Transverse colon (tissue), 4 donors: Measurements from ENCODE around the gene CTU1. TPM values are rescaled to one million over a fixed set of nuclear protein-coding genes. Genes with fewer than 3 reads are reported as not detected.

Source experiments
- DNase-seq: peaks from one replicate; pipeline ENCODE4 v3.0.0-alpha.2; 2019
- H3K27ac ChIP-seq, 4 donors: fragments of 200-600 bp; sonication (generic); 2 replicates each; pipeline ENCODE4 v1.5.1; 2016 to 2018; ENCODE audit warnings: inconsistent platforms in 4 of 4
- H3K27me3 ChIP-seq: fragments of 200-600 bp; sonication (generic); 2 replicates; pipeline ENCODE4 v1.5.1; 2017; ENCODE audit warnings: inconsistent platforms
- H3K36me3 ChIP-seq, 4 donors: fragments of 200-600 bp; sonication (generic); 2 replicates each; pipeline ENCODE4 v1.5.1; 2017 to 2019; ENCODE audit warnings: inconsistent platforms in 4 of 4
- H3K4me1 ChIP-seq, 4 donors: fragments of 200-600 bp; sonication (generic); 2 replicates each; pipeline ENCODE4 v1.5.1; 2017 to 2020; ENCODE audit warnings: inconsistent platforms in 4 of 4
- H3K4me3 ChIP-seq, 4 donors: fragments of 200-600 bp; sonication (generic); 1 replicate in 1 of 4; 2 replicates in 3 of 4; pipeline versions ENCODE4 v1.5.1 to v1.6.1; 2017 to 2019; ENCODE audit warnings: inconsistent platforms in 4 of 4
- H3K9me3 ChIP-seq, 2 donors: fragments of 200-600 bp; sonication (generic); 2 replicates each; pipeline ENCODE4 v1.5.1; 2017 to 2019; ENCODE audit warnings: inconsistent platforms in 2 of 2
- EP300 ChIP-seq: sonication (generic); formaldehyde crosslinking; IDR thresholded peaks from one replicate; pipeline ENCODE4 v1.6.1; 2017; ENCODE audit warnings: antibody characterized with exemption, low read depth
- POLR2A ChIP-seq: fragments of 450-650 bp; IDR thresholded peaks from one replicate; pipeline ENCODE4 v1.6.1; 2016; ENCODE audit warnings: antibody characterized with exemption, mild to moderate bottlenecking, moderate library complexity
- POLR2AphosphoS5 ChIP-seq, 3 donors: sonication (generic); formaldehyde crosslinking; IDR thresholded peaks; one replicate each; pipeline ENCODE4 v1.6.1; 2016; ENCODE audit warnings: antibody characterized with exemption in 3 of 3
- WGBS, 2 donors: methylation state at CpG; one replicate each; pipeline ENCODE4 v1.1.5; 2018; ENCODE audit warnings: low coverage in 1 of 2; 5-methylcytosine and 5-hydroxymethylcytosine counted together
- in situ Hi-C, 4 donors: fragments of 200-750 bp; cut with MboI; loops; one replicate each; pipeline versions ENCODE4 v1.15.0 to v1.15.1; 2017; ENCODE audit warnings: low sequenced_read_pairs in 3 of 4, low pct_ligation_motif_present in 1 of 4, low pct_unique_long_range_greater_than_20kb in 1 of 4
- intact Hi-C: fragments of 100-400 bp; cut with DNase I; formaldehyde crosslinking; loops from one replicate; pipeline ENCODE4 v1.15.1; 2023; ENCODE audit warnings: low total_unique reads
- total RNA-seq, 4 donors: library from RNA; depleted of rRNA; stranded (reverse); fragments of >200 nt; gene quantifications; one replicate each; pipeline ENCODE4 v1.1.0, GENCODE V29; 2016
- TF ChIP-seq, protein P1 (sequence below), 5 experiments: fragments of 200-600 bp in 3 of 5; fragments of 450-650 bp in 2 of 5; sonication (generic) in 3 of 5; IDR thresholded peaks; 1 replicate in 2 of 5; 2 replicates in 3 of 5; pipeline ENCODE4 v1.5.1; 2016 to 2017; ENCODE audit warnings: antibody characterized with exemption in 5 of 5, inconsistent platforms in 3 of 5, mild to moderate bottlenecking in 2 of 5, moderate library complexity in 1 of 5

CTU1 gene
- total RNA-seq, 4 donors from 2014 or later = 3.4 to 35.4 (median 7.3) TPM

DNA sequence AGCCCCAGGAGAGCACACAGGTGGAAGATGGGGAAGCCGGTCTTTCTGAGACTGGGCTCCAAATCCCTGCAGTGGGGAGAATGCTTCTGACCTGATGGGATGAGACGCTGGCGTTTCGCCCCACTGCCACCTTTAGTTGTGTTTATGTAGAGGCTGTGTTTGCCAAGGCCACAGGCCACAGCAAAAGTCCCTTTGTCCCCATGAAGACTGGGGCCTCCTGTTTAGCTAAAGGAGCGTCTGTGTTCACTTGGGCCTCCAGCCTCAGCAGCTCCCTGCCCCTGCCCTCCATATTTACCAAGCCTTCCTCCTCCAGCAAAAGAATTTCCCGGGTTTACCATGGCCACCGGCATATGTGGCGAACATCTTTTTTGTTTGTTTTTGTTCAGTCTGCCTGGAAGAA lies 15.1 kb downstream of the CTU1 start:
- TF ChIP-seq, protein P1, sequence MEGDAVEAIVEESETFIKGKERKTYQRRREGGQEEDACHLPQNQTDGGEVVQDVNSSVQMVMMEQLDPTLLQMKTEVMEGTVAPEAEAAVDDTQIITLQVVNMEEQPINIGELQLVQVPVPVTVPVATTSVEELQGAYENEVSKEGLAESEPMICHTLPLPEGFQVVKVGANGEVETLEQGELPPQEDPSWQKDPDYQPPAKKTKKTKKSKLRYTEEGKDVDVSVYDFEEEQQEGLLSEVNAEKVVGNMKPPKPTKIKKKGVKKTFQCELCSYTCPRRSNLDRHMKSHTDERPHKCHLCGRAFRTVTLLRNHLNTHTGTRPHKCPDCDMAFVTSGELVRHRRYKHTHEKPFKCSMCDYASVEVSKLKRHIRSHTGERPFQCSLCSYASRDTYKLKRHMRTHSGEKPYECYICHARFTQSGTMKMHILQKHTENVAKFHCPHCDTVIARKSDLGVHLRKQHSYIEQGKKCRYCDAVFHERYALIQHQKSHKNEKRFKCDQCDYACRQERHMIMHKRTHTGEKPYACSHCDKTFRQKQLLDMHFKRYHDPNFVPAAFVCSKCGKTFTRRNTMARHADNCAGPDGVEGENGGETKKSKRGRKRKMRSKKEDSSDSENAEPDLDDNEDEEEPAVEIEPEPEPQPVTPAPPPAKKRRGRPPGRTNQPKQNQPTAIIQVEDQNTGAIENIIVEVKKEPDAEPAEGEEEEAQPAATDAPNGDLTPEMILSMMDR (IDR thresholded peaks at IDR 0.05) = no peak
- TF ChIP-seq EP300 (no peak), POLR2A (no peak), POLR2AphosphoS5 (IDR thresholded peaks at IDR 0.05) (no peak)
- H3K36me3 ChIP-seq = no peaks in the 10 kb centered on the region
- no peaks in the 10 kb centered on the region for H3K27me3 ChIP-seq
- WGBS, 2 donors = 69% methylated on average over 8 of the region's 8 CpGs; no CpG with 5 or more reads in 1 of the 2 donors
- H3K4me3 ChIP-seq = no peak overlapping the region
- intact Hi-C loops = no loop called here
- in situ Hi-C loops = no loop called here
- no peak for DNase-seq
- no peaks in the 10 kb centered on the region for H3K9me3 ChIP-seq
- peaks cover 0 to 8% (median 0%) of the 10 kb centered on the region in 4 donors for H3K4me1 ChIP-seq
- H3K27ac ChIP-seq = no peak overlapping the region

DNA sequence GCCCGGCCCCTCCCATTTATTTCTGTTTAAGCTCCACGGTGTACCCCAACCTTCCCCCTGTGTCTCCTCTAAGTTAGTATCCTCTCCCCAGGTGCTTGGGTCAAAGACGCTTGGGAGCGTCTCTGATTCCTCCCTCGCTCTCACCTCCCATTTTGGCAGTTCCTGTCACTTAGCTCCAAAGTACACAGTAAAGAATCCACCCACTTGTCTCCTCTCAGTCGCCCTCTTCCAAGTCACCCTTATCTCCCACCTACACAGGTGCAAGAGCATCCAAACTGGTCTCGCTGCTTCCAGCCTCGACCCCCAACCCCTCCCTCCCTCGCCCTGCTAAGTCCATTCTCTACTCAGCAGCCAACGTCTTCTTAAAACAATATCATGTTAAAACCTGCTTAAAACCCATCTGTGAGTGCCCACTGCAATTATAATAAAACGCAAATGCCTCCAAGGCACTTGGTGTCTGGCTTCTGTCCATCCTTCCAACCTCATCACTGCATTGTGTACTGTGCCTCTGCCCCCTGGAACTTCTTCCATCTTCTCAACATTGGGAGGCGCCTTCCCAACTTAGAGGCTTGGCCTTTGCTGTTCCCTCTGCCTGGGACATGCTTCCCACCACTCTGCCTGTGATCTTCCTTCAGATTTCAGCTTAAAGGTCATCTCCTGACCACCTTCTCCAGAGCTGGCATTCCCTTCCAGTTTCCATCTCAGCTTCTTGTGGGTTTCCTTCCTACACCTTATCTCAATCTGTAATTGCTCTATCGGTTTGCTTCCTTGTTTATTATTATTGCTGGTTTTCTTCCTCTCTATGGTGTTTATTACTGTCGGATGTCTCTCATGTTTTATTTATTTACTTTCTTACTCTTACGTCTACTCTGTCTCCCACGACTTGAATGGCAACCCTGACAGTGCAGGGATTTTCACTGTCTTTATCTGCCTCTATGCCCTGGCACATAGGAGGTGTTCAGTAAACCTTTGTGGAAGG lies 16.0 kb downstream of the CTU1 start:
- Histone ChIP-seq H3K27ac (no peak overlapping the region), H3K9me3 (no peaks in the 10 kb centered on the region), H3K36me3 (no peaks in the 10 kb centered on the region), H3K4me1 (peaks cover 0 to 8% (median 0%) of the 10 kb centered on the region in 4 donors), H3K27me3 (no peaks in the 10 kb centered on the region), H3K4me3 (no peak overlapping the region)
- DNase-seq = no peak
- in situ Hi-C loops = no loop called here
- TF ChIP-seq EP300 = no peak
- intact Hi-C loops = no loop called here
- 38 to 40% methylated on average over 12 to 16 of the region's 16 CpGs for WGBS, 2 donors

DNA sequence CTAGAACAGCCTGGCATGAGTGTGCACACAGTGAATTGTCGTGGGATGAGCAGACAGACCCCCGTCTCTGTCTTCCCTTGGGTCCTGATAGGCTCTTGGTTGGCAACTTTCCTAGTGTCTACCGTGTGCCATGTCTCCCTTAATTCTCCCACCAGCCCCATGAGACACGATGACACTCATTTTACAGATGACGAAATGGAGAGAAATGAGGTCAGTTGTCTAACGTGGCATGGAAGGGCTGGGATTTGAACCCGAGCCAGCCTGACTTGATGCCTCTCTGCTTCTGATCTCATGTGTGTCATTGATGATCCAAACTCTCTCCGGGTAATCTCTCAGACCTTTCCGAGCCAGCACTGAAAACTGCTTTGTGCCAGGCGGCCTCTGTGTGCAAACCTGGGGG lies 17.1 kb downstream of the CTU1 start:
- H3K36me3 ChIP-seq = no peaks in the 10 kb centered on the region
- WGBS, 2 donors = 83 to 90% methylated on average over 6 to 10 of the region's 10 CpGs
- TF ChIP-seq EP300 (no peak), POLR2A (no peak), POLR2AphosphoS5 (IDR thresholded peaks at IDR 0.05) (no peak)
- TF ChIP-seq, protein P1 (IDR thresholded peaks at IDR 0.05) = no peak
- no peak for DNase-seq
- in situ Hi-C loops (no loop called here), intact Hi-C loops (no loop called here)
- H3K27me3 ChIP-seq = no peaks in the 10 kb centered on the region
- no peaks in the 10 kb centered on the region for H3K9me3 ChIP-seq
- H3K27ac ChIP-seq = no peak overlapping the region
- H3K4me3 ChIP-seq = no peak overlapping the region
- H3K4me1 ChIP-seq = peaks cover 0 to 8% (median 0%) of the 10 kb centered on the region in 4 donors

DNA sequence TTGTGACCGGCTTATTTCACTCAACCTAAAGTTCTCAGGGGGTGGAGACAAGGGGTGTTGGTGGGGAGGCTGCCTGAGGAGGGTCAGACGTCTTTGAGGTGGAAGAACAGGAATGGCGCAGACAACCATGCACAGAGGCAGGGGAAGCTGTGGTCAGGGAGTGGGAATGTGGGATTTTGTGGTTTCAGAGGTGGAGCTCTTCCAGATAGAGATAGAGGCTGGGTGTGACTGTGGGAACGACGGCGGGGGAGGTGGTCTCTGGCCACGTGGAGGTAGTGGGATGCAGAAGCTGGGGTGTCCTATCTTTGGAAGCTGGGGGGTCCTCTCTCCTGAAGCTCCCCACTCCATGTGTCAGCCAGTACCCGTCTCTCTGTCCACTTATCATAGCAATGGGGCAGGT lies 17.7 kb downstream of the CTU1 start:
- no peak overlapping the region for H3K27ac ChIP-seq
- TF ChIP-seq EP300 (no peak), POLR2AphosphoS5 (IDR thresholded peaks at IDR 0.05) (no peak), POLR2A (no peak)
- TF ChIP-seq, protein P1 (IDR thresholded peaks at IDR 0.05) = no peak
- no peaks in the 10 kb centered on the region for H3K36me3 ChIP-seq
- H3K9me3 ChIP-seq = no peaks in the 10 kb centered on the region
- DNase-seq = no peak
- in situ Hi-C loops = no loop called here
- intact Hi-C loops = no loop called here
- no peaks in the 10 kb centered on the region for H3K27me3 ChIP-seq
- H3K4me3 ChIP-seq = no peak overlapping the region
- peaks cover 0 to 8% (median 0%) of the 10 kb centered on the region in 4 donors for H3K4me1 ChIP-seq
- WGBS, 2 donors = 73 to 77% methylated on average over 6 to 8 of the region's 8 CpGs
